Retina (tissue), 1 donor: ENCODE data around the gene IKBKE.
"Not testable (repeated sequence)": the region's sequence is repeated elsewhere in the genome, so short reads cannot be mapped to it uniquely, and the experiment has no call there.

Source experiments
- DNase-seq: peaks from one replicate; pipeline ENCODE4 v3.0.0-alpha.2; 2016

Gene IKBKE

GRCh38 chr1:206477110-206477509, 6.8 kb downstream of the IKBKE start:
- no peak for DNase-seq

- DNase-seq: no peak
These were observed 7.5 kb downstream of the IKBKE start for GRCh38 chr1:206477581-206478380.

GRCh38 chr1:206478746-206479145, 8.5 kb downstream of the IKBKE start:
- DNase-seq: no peak

- peak; percentile 74 for DNase-seq
These were observed 9.2 kb downstream of the IKBKE start for GRCh38 chr1:206479183-206480125.

GRCh38 chr1:206480211-206480610, 9.9 kb downstream of the IKBKE start:
- DNase-seq: no peak

GRCh38 chr1:206482611-206483010, 12.3 kb downstream of the IKBKE start:
- no peak for DNase-seq

- DNase-seq: not testable (repeated sequence)
These were observed 13.6 kb downstream of the IKBKE start for GRCh38 chr1:206483864-206484263.

- no peak for DNase-seq
These were observed 14.6 kb downstream of the IKBKE start for GRCh38 chr1:206484901-206485300.

- DNase-seq: no peak
These were observed 16.9 kb downstream of the IKBKE start for GRCh38 chr1:206486995-206487788.

GRCh38 chr1:206487970-206488369, 17.7 kb downstream of the IKBKE start:
- no peak for DNase-seq

- no peak for DNase-seq
These were observed 18.2 kb downstream of the IKBKE start for GRCh38 chr1:206488466-206488865.

GRCh38 chr1:206489980-206490770, 19.9 kb downstream of the IKBKE start:
- DNase-seq: peak; percentile 84

GRCh38 chr1:206490771-206491405, 20.6 kb downstream of the IKBKE start:
- no peak for DNase-seq

- no peak for DNase-seq
These were observed 21.3 kb downstream of the IKBKE start for GRCh38 chr1:206491616-206492015.

- no peak for DNase-seq
These were observed 22.3 kb downstream of the IKBKE start for GRCh38 chr1:206492589-206492988.

GRCh38 chr1:206493279-206493678, 23.0 kb downstream of the IKBKE start:
- DNase-seq: no peak

- DNase-seq: no peak
These were observed 24.8 kb downstream of the IKBKE start for GRCh38 chr1:206495011-206495461.

GRCh38 chr1:206495493-206496046, 25.3 kb downstream of the IKBKE start:
- DNase-seq: no peak

GRCh38 chr1:206496131-206496793, 26.0 kb downstream of the IKBKE start:
- DNase-seq: no peak

- no peak for DNase-seq
These were observed 27.1 kb downstream of the IKBKE start for GRCh38 chr1:206497363-206497762.

- DNase-seq: no peak
These were observed 27.5 kb downstream of the IKBKE start for GRCh38 chr1:206497774-206498173.
